Amniotic stem cell (primary cell): ENCODE data around the gene TIMM44.
"Not testable (repeated sequence)": the region's sequence is repeated elsewhere in the genome, so short reads cannot be mapped to it uniquely, and the experiment has no call there.

Experiments
- DNase-seq: peaks from one replicate; lab custom pipeline; 2025; lab: John Stamatoyannopoulos, UW

The TIMM44 gene

DNA sequence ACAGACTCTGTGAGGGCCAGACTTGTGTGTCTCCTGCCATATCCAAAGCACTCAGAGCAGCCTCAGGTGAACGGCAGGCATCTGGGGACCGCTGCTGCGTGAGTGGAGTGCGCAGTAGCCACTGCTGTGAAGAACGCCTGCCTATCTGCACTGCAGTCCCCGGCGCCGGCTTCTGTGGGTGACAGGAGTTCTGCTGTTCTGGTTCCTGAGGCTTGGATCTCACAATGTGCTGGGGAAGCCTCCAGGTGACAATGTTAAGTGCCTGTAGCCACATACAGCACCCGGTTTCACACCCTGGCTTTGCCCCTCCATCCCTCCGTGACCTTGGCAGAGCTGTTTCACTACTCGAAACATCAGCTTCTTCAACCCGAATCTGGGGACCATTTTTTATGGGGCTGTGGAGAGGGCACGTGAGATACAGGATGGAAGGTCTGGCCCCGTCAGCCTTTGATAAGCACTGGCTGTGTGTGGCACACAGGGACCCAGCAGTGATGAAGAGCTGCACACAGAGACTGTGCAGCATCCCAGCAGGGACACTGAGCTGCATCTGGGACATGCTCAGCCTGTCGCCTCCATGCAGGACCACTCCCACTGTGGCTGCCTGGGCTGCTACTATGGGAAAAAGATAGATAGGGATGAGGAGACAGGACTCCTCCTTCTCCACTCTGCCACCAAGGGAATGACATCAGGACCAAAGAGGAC is 33.7 kb upstream of the TIMM44 start:
- DNase-seq, result no peak

- no peak for DNase-seq
These were observed 33.0 kb upstream of the TIMM44 start for GRCh38 chr19:7976461-7976860.

- DNase-seq, result no peak
These were observed 31.6 kb upstream of the TIMM44 start for GRCh38 chr19:7975037-7975436.

DNA sequence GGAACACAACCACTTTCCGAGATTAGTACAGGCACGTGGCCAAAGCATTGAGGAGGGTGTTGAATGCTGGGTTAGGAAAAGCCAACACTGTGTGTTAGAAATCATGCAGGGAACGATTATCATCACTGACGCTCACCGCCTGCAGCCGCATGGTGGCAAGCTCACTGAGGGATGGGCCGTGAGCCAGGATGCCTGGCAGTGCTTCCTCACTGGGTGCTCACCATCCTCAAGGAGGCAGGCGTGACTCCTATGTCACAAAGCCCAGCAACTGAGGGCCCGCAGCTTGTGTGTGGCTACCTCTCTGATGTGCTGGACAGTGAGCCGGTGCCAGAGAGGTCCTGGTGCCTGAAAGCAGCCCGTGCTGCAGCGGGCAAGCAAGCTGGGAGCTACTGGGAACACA is 30.4 kb upstream of the TIMM44 start:
- DNase-seq, result no peak

- DNase-seq, result no peak
These were observed 28.4 kb upstream of the TIMM44 start for GRCh38 chr19:7971553-7972520.

- DNase-seq, result no peak
These were observed 27.4 kb upstream of the TIMM44 start for GRCh38 chr19:7970716-7971448.

- no peak for DNase-seq
These were observed 26.1 kb upstream of the TIMM44 start for GRCh38 chr19:7969555-7969939.

GRCh38 chr19:7968796-7969554 is 25.5 kb upstream of the TIMM44 start:
- DNase-seq, result no peak

DNA sequence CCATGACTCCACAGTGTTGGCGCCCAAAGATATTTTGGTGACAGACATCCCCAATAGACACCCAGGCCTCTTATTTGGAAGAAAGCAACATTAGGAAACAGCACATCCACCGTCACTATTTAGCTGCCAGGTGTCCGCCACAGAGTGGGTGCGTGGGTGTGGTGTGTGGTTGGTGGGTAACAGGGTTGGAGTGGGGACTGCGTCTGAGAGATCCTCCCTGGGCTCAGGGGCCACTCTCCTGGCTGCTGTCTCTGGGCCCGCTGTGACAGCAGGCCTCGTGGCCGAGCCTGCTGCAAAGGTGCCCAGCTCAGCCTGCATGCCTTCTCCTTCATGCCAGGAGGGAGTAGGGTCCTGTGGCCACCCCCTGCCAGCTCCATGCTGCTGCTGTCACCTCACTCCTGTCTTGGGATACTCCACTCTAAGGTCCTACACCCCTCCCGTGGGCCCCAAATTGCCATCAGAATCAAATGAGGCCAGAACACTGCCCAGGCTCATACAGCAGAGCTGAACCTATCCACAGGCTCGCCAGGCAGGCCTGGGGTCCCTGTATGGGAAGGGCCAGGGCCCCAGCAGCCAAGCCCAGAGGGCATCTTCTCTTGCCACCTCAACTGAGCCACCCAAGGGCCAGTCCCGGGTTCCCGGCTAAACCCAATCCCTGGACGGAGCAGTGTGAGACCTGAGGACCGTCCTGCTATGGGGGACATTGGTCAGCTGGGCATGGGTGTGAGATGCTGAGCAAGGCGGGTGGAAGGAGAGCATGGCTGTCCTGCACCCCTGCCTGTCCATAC is 24.7 kb upstream of the TIMM44 start:
- DNase-seq, result no peak

DNA sequence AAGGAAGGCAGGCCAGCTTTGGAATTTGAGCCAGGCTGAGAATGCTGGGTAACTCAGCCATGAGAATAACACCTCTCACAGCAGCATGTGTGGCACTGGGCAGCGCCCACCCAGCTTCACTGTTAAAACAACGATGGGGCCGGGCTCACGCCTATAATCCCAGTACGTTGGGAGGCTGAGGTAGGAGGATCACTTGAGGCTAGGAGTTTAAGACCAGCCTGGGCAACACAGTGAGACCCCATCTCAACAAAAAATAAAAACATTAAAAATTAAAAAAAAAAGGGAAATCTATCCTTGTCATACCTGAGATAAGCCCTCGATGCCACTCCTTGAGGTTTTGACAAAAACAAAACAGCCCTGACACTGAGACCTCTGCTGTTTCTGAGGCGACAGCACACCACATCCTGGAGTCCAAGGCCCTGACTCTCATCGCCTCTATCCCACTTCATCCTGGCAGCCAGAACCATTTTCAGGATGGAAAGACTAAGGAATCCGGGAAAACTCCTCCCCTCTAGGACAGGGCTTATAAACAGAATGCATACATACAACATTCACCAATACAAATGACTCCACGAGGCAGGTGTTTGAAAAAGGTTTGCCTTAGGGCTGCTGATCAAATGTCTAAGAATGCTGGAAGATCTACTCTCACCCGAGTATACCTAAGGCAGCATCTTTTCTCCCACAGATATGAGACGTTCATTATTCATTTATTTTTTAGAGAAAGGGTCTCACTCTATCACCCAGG is 22.6 kb upstream of the TIMM44 start:
- DNase-seq, result no peak

GRCh38 chr19:7965259-7965841 is 21.9 kb upstream of the TIMM44 start:
- no peak for DNase-seq

- no peak for DNase-seq
These were observed 20.1 kb upstream of the TIMM44 start for GRCh38 chr19:7963566-7963965.

- DNase-seq, result no peak
These were observed 19.3 kb upstream of the TIMM44 start for GRCh38 chr19:7962644-7963268.

DNA sequence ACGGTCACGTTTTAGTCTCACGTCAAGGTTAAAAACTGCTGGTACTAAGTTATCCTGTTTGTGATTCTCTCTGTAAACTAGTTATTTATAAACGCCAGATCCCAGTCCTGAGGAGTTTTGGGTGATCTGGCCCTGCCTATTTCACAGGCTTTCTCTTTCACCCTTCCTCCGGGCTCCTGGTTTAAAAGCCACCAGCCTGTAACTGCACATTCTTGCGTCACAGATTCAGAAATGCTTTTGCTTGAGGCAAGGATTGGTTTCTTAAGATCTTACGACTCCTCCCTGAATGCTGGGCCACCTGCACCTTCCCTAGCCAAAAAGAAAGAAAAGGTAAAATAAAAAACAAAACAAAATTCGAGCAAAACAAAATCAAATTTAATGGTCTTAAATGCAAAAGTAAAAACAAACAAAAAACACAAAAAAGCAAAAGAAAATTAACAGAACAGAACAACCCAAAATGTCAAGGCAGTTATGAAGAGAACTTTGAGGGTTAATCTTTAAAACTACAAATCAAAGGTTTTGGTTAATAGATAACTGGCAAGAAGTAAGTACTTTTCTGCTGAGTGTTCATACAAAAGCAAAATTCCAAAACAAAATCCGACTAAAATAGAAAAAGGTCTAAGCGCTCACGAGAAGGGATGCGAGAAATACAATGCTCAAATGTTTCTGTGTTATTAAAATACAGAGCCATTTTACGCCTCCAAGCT is 18.6 kb upstream of the TIMM44 start:
- DNase-seq, result no peak

DNA sequence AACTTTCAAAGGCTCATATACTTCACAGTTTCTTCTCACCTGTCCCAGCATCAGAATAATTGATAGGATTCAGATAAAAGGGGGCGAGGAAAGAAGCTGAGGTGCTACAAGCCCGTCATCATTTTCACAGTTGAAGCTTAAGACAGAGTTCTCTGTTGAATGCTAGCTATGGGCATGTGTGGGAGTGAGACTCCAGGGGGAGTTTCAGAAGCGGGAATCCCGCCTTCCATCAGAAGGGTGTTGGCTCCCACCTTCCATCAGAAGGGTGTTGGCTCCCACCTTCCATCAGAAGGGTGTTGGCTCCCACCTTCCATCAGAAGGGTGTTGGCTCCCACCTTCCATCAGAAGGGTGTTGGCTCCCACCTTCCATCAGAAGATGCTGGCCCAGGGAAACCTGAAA is 17.6 kb upstream of the TIMM44 start:
- not testable (repeated sequence) for DNase-seq

DNA sequence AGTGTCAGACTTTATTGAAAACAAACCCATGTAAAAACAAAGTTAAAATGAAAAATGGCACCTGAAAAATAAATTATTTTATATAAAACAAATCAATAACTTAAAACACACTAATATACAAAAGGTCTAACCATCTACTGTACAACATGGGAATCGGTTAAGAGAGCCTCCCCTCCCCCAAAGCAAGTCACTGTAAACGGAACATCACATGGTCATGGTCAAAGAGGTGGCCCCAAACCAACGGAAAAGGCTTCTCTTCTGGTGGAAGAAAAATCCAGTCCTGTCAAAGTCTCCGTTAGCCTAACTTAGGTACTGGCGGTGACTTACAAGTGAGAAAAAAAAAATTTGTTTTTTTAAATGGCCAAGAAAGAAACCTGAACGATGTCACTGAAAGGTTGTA is 15.7 kb upstream of the TIMM44 start:
- DNase-seq, result no peak

DNA sequence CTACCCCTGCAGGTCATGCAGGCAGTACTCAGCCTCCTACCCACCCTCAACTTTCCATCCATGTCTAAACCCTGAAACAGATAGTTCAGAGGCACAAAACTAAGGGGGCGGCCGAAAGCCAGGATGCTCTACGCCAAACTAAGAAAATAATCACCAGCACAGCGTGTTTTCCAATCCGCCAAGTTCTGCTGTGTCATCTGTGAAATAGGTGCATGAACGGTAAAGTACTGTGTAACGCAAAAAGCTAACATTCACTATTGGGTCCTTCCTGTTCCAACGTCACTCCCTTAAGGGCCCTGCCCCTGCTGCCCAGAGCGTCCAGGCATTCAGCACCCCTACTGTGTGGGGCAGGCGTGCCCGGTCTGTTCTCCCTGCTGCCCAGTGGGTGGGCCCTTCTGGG is 12.2 kb upstream of the TIMM44 start:
- DNase-seq, result no peak

DNA sequence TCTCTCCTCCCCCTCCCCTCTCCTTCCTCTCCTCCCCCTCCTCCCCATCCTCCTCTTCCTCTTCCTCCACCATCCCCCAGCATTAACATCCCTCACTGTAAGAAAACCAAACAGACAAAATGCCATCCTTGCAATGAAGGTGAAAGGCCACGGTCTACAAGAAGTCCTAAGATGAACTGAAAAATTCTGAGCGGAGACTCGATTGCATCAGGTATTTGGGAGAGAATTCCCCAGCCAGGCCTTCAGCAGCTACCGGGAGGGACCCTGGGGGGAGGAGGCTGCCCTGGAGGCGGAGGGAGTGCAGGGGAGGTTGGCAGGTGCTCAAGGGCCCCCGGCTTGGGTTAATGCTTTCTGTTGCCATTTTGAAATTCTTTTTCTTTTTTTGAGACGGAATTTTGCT is 10.1 kb upstream of the TIMM44 start:
- DNase-seq, result no peak

DNA sequence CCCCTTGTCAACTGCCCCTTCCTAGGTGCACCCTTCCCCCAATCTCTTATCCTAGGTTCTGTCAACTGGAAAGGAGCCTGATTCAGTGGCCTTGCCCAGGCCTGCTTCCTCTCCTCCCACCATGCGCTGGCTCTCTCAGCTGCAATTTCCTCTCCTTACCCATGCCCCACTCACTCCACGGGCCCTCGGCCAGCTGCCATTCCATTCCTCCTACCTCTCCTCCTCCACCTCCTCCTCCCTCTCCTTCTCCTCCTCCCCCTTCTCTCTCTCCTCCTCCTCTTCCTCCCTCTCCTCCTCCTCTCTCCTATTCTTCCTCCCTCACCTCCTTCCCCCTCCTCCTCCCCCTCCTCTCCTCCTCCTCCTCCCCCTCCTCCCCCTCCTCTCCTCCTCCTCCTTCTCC is 9.6 kb upstream of the TIMM44 start:
- DNase-seq, result no peak
